ENCODE data around the gene RAP1GAP2.
"Not testable (repeated sequence)": the region's sequence is repeated elsewhere in the genome, so short reads cannot be mapped to it uniquely, and the experiment has no call there.

RAP1GAP2 gene

GRCh38 chr17:2885733-2886132 is 89.5 kb downstream of the RAP1GAP2 start:
- DNase-seq (ENCODE audit: low read depth): no peak

GRCh38 chr17:2888326-2888725 is 92.1 kb downstream of the RAP1GAP2 start:
- no peak for DNase-seq (ENCODE audit: low read depth)

DNA sequence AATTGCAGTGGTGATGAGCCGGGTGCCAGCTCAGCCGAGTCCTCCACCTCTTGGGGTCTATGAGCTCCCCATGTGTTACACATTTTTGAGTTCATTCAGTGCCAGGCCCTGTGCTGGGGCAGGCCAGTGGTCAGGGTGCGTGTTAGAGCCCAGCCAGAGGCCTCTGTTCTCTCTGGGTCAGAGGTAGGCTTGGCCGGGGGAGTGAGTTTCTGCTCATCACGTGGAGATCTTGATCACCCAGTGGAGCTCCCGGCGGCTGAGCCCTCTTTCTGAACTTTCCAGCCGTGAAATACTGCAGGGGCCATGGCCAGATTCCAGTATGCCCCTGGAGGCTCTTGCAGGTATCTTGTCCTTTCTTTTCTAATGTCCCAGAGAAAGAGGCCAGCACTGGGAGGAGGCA is 93.0 kb downstream of the RAP1GAP2 start:
- no peak for DNase-seq (ENCODE audit: low read depth)

GRCh38 chr17:2890778-2891177 is 94.5 kb downstream of the RAP1GAP2 start:
- DNase-seq (ENCODE audit: low read depth): not testable (repeated sequence)

DNA sequence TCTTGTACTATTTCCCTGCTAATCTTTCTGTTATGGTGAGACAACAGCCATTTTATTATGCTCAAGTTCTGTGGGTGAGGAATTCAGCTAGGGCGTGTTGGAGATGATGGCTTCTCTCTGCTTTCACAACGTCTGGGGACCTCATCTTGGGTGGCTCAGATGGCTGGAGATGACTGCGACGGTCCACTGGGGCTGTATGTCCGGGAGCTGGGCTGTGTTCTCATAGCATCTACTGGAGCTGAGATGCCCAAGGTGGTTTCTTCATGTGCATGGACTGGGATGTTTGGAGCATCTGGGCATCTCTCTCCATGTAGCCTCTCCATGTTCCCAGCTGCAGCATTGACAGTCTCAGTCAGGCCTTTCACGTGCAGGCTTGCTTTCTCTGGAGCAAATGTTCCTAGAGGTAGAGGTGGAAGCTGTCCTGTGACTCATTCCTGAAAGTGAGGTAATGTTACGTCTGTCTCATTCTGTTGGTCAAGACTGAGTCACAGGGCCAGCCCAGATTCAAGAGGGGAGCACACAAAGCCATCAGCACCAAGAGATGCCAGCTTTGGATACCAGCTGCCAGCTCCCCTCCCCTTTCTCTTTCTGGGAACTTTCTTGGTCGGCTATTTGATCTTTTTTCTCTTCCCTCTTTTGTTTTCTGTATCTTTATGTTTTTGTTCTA is 96.2 kb downstream of the RAP1GAP2 start:
- DNase-seq (ENCODE audit: low read depth): no peak

DNA sequence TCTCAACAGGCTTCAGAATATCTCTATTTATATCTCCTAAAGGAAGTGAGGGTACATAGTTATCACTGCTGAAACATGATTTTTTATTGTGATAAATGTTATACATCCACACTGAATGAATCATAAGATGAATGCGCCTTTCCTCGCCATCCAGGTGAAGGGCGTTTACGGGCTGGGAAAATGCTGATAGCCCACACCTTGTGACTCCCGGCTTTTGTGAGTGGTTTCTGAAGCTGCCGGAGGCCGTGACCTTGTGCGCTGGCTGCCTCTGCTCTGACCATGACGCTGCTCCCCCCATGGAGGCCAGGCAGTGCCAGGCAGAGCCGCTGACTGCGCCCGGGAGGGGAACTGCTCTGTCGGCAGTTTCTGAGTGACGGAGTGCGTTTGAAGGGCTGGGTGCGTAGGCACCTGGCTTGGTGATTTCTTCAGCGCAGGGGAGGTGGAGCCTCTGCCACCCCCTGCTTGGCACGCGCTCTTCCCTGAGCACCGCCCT is 97.2 kb downstream of the RAP1GAP2 start:
- DNase-seq (ENCODE audit: low read depth): no peak

DNA sequence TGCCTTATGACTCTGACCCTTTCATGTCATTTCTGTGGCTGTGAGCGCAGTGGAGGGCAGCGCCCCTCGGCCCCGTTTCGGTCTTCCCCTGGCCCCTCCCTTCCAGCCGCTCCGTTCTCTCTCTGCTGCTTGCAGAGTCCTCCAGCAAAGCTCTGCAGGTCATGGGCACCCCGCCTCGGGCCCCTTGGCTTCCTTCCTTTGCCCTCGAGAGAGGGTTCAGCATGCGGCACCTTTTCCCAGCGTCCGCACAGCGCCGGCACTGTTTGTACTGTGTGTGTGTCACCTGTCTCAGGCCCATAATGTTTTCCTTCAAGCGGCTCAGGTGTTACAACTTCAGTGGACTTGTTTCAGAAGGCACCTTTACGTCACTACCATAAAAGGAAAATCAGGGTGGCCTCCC is 98.5 kb downstream of the RAP1GAP2 start:
- no peak for DNase-seq (ENCODE audit: low read depth)

DNA sequence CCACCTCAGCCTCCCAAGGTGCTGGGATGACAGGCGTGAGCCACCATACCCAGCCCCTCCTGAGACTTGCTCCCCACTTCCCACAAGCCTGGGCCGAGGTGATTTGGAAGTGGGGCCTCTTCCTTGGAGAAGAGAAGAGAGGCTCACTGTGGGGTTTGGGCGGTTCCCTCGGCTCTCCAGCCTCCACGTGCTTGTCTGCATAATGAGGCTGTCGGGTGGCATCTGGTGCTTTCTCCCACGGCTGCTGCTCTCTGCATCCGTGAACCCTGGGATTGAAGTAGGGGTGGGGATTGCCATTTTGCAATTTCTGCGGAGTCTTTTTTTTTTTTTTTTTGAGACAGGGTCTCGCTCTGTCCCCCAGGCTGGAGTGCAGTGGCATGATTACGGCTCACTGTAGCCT is 101.4 kb downstream of the RAP1GAP2 start:
- DNase-seq (ENCODE audit: low read depth): no peak

GRCh38 chr17:2898255-2898926 is 102.2 kb downstream of the RAP1GAP2 start:
- no peak for DNase-seq (ENCODE audit: low read depth)

- DNase-seq (ENCODE audit: low read depth): no peak
Observed at GRCh38 chr17:2899906-2900305, 103.7 kb downstream of the RAP1GAP2 start.

DNA sequence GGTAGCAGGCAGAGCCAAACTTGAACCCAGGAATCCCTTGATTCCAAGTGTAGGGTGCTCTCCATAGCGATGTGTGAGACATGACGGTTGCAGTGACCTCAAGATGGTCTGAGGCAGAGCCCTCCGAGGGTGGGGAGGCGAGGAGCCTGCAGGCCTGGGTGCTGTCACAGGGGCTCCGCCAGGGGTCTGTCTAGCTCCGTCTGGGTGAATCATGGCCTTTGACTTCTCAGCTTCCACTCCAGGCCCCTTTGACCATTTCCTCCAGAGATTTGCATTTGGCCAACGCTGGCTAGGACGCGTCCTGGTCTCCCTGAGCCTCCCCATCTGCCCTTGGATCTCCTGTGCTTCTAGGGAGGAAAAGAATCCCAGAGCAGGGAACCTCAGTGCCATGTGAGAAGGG is 104.6 kb downstream of the RAP1GAP2 start:
- no peak for DNase-seq (ENCODE audit: low read depth)

DNA sequence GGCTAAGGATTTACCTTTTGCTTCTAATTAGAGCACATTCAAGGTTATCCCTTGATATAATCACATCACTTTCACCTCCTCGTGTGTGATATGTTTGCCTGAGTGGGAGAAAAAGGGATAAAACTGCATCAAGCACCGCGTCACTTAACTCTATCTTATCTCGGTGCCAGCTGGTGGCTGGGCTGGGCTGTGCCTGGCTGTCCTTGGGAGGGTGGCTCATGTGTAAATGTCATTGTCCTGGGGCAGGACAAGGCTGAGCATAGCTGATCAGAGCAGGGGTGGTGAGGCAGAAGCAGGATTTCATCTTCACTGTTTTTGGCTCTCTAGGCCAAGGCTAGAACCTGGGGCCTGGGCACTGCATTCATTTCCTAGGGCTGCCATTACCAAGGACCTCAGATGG is 105.3 kb downstream of the RAP1GAP2 start:
- no peak for DNase-seq (ENCODE audit: low read depth)

DNA sequence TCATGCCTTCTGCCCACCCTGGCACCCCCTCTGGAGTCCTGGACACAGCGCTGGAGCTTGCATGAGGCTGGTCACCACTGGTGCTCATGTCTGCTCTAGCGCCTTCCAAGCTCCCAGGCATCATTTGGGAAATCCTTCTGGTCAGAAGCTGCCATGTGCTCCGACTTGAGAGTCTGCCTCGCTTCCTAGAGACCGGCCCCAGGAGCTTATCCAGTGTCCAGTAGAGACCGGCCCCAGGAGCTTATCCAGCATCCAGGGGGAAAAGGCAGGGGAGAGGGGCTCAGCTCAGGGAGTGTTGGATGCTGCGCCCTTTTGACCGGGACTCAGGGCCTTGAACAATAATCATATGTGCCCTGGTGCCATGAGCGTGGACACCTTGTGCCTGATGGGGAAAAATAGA is 106.3 kb downstream of the RAP1GAP2 start:
- no peak for DNase-seq (ENCODE audit: low read depth)

DNA sequence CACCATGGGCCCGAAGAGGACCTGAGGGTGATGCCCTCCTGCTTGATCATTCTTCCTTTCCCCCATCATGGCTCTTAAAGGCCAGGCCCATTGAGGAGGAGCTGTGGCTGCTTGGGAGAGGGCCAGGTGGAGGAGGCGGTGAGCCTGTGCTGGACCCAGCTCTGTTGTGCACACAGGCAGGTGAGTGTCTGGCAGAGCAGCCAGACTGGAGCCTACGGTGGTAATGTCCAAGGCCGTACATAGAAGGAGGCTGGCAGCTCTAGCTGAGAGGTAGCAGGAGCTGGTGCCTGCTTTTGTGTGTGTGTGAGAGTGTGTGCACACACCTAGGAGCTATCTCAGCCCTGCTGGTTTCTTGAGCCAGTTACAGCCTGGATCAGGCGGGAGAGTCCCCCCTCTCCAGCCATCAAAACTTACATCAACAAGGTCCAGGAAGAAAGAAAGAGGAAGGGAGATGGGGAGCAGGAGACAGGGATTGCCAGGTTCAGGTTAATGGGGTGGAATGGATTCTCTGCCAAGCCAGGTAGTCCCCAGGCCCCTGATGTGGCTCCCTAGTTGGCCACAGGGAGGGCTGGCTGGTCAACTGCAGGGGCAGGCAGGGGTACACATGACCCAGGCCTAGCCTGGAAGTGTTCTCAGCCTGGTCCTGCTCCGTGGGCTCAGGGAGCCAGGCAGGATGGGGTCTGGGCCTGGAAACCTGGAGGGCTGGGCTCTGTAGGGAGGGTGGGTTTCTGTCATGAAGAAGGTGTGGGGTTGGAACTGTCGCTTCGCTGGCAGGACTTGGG is 107.1 kb downstream of the RAP1GAP2 start:
- DNase-seq (ENCODE audit: low read depth): no peak

DNA sequence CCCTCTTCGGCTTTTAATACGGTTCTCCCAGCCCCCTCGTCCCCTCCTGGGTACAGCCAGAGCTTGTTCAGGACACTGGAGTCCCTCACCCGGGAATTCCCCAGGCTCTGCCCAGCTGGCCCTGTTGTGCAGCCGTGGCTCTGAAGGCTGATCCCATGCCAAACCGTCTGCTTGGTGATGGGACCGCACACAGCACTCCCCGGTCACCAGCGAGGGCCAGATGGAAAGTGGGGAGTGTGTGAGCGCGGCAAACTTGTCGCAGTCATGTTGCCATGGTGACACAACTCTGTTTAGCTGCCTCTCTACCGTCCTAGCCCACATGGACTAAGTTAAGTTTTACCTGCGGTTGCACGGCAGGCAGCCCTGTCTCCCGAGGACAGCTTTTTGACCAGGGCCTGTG is 107.9 kb downstream of the RAP1GAP2 start:
- no peak for DNase-seq (ENCODE audit: low read depth)

DNA sequence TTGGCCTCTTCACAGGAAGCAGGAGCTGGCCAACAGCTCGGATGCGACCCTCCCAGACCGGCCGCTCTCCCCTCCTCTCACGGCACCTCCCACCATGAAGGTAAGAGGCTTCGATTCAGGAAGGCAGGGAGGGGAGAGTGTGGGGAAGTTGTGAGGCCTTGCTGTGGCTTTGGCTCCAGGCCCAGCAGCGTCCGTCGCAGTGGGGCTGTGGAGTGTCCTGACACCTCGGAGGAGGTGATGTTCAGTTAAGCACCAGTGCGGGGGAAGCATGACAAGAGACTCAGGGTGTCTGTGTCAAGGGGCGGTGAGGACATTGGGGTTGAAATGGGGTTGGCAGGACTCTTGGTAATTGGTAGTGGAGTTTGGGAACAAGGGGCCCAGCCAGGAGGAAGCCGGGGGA is 109.0 kb downstream of the RAP1GAP2 start:
- no peak for DNase-seq (ENCODE audit: low read depth)

DNA sequence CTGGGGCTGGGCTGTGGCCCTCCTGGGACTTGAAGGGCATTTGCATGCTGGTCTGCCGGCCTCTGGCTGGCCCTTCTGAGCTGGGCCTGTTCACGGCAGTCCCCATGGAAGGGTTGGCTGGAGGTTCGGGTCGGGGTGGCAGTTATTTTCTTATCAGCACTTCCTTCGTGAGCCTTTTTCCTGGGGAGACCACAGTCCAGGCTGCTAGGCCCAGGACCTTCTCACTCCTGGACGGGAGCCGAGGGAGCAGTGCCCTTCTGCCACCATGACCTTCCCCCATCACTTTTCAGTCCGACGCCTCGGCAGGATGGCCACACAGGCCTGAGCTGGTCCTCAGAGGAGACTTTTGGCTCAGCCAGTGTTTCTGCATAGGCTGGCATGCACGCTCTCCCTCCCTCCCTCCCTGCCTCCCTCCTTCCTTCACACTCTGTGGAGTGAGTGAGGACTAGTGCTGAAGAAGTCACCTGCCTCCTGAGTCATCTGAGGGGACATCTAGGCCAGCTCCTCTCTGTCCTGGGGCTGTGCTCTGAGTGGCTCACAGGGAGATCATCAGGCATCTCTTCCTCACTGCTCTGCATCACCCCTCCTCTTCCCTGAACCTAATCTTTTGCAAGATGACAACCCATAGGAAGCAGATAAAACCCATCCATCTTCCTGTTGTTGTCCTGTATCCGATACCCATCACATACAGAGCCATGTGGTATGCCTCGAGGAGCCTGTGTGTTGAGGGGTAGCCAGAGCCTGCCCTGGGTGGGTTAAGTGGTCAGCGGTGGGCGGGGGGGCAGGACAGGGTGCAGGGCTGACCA is 109.7 kb downstream of the RAP1GAP2 start:
- DNase-seq (ENCODE audit: low read depth): no peak

DNA sequence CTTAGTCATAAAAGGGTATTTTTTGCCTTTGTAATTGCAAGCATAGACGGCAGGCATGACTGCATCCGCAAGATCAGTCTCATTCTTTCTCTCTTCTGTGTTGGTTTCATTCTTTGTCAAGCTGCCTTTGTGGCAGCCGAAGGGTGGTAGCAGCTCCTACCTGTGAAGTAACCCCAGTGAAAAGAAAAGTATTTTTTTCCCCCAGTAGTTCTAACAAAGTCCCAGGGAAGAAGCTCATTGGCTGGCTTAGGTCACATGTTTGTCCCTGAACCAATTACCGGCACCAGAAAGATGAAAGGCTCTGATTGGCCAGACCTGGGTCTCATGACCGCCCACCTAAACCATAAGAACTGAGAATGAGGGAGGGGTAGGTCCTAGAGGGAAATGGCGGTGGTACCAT is 110.7 kb downstream of the RAP1GAP2 start:
- no peak for DNase-seq (ENCODE audit: low read depth)

DNA sequence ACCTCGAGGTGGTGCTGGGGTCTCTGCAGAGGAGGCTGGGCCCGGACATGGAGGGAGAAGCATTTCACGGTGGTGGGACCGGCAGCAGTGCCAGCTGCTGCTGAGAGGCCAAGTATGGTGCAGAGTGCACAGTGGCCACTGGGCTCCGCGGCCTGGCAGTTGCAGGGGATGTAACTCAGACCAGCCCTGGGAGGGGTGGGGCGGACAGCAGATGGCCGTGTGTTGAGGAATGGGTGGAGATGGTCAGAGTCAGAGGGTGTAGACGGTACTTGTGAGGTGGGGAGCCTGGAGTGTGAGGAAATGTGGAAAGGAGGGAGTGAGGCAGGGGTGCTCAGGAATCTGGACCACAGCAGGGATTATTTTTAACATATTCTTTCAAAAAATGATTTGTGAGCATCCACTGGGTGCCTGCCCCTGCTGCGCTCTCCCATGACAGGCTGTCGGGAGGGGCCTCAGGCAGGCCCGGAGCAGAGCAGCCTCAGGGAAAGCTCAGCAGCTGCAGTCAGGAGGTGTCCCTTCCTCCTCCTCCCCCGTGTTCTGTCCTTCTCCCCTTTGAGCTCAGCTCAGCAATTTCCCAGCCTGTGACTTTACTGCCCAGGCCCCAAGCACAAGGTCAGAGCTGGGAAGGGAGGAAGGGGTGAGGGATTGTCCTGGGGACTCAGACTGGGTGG is 113.1 kb downstream of the RAP1GAP2 start:
- no peak for DNase-seq (ENCODE audit: low read depth)

- no peak for DNase-seq (ENCODE audit: low read depth)
Observed at GRCh38 chr17:2909846-2910234, 113.6 kb downstream of the RAP1GAP2 start.

DNA sequence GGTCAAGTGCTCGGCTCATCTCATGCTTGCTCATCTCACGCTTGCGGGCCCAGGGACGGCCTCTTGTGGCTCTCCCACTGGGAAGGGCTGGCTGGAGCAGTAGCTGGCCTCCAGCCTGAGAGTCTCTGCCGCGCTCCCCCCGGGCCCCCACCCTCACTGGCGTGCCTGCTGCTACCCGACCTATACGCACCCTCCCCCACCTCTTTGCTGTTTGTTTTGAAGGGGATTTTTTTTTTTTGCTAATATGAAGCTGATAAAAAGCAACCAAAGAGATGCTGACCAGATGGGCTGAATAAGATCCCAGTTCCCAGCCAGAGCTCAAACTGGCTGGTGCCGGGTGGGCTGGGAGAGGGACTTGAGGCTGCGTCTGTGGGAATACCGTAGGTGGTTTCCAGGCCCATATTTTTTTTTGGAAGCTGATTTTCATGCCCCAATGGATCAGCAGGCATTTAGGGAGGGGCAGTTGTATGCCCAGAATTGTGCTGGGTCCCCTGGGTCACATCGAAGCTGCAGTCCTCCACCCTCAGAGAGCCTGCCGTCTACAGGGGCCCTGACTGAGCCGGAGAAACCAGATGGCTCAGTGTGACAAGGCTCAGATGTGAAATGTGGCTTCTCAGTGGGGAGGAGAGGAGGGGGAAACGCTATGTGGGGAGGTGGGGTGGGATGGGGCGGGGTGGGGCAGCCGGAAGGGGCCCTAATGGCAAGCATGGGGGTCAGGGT is 115.0 kb downstream of the RAP1GAP2 start:
- no peak for DNase-seq (ENCODE audit: low read depth)

Measured in stimulated activated CD8-positive, alpha-beta memory T cell treated with anti-CD3 and anti-CD28 coated beads, Interleukin-15, amount 100 ng/mL, for 1 hour (primary cell).